ENCODE data around the gene CD74. TPM values are rescaled to one million over a fixed set of nuclear protein-coding genes. Genes with fewer than 3 reads are reported as not detected.

CD74 gene
- total RNA-seq, 1 donor from 2014 or later: 31.1 TPM

DNA sequence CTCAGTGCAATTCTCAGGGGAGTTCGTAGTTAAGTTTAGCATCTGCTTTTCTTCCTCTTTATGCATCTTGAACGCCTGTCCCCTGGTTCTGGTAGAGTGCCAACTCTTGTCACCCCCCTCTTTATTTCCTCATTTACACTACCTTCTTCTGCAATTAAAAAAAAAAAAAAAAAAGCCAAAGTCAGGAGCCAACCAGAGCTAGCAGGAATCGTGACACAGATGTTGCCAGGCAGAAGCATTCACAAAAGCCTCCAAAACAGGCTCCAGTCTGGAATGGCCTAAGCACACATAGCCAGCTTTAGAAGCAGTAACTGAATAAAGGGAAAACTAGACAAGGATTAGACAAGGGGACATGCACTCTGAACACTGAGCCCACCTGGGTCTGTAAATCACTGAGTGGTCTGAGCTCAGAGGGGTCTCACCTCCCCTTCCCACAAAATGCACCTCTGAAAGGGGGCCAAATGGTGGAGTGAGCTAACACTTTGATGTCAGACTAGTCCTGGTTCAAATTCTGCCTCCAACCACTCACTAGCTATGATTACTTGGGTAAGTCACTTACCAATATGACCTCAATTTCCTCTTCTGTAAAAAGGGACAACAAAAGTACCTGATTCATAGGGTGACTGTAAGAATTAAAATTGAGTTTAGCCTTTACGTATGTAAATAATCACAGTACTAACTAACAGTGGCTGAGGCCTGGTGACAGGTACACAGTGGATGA, 2.0 kb downstream of the CD74 start:
- DNase-seq (ENCODE audit: low spot score): peak; percentile 95

DNA sequence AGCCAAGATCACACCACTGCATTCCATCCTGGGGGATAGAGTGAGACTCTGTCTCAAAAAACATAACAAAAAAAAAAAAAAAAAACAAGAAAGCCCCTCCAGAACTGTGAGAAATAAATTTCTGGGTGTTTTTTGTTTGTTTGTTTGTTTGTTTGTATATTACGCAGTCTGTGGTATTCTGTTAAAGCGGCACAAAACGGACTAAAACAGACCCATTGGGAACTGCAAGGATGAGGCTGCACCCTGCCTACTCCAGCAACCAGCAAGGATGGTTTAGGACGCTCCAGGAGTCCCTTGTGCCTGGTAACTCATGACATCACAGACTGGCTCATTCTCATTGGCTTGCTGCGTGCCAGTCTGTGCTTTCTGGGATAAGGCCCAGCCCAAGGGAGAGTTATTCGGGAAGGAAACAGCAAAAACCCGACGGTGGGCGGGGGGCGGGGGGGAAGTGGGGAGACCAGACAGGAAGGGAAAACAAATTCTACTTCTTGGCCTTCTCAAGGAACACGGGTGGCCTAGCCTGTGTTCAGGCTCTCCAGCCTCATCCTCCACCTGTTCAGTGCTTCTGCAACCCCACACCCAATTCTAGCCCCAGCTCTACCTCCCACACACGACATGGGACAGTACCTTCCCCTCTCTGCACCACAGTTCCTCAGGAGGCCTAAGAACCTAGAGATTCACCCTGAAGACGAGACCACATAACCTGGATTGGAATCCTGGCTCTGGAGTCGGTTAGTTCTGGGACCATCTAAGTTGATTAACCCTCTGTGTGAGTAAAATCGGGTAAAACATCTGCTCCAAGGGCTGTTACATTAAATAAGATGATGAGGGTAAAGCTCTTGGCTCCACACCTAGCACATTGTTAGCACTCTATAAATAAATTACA, 2.8 kb downstream of the CD74 start:
- DNase-seq (ENCODE audit: low spot score): peak; percentile 95

DNA sequence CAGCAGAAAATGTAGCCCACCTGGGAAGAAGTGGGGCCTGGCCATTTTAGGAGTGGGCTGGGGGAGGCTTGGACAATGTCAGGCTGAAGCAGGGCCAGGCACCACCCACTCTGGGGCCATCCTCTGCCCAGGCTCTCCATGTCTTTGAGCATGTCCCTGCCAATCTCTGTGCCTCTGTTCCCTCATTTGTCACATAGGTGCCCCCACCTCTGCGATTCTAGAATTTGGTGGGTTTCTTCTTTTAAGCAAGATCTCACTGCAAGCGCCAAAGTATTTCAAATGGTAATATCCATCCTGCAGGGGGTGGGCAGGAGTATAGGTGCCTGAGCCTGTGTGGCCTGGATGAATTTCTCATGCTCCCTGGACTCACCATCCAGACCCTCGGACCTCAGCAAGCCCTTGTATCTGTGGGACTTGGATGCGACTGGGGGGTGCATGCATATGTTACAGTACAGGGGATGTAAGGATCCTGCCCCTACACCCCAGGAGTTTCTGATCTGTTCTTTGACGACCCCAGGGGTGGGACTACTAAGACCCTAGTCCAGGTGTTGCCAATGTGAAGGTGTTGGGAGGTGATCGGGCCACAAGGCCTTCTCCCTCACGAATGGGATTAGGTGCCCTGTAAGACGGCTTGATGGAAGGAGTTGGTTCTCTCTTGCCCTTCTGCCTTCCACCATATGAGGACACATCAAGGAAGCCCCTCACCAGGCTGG, 4.3 kb downstream of the CD74 start:
- DNase-seq (ENCODE audit: low spot score): no peak

DNA sequence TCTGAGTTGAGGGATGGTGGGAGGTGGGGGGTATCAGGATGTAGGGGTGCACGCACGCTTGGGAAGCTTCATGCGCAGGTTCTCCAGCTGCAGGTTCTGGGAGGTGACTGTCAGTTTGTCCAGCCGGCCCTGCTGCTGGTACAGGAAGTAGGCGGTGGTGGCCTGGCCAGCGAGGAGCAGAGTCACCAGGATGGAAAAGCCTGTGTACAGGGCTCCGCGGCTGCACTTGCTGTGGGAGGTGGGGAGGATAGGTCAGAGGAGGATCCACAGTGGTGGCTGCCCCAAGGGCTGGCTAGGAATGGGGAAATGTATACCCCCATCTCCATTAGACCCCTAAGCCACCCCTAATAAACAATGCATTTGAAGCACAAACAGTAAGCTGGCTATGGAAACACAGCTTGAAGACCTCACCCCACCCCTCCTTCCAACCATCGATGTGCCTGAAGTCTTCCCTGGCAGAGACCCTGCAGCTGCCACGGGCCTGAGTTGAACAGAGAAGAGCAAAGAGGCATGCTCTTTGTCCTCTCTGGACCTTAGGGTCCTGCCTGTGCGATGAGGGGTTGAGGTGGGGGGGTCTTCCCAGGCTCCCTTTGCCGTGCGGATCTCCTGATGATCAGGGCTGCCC, 5.5 kb downstream of the CD74 start:
- no peak for DNase-seq (ENCODE audit: low spot score)

DNA sequence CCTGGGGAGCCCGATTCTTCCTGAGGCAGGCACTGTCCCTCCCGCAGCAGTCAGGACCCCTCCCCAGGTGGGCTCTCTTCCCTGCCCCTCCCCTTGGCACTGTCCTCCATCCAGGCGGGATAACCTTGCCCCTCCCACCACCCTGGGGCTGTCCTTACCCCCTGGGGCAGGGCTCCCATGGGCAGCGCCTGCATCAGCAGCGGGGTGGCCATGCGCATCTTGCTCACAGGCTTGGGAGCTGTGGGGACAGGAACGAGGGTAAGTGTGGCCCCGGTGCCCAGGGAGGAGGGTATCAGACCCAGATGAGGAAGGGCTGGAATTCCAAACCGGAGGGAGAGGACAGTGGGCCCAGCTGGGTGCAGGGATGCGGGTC, 6.0 kb downstream of the CD74 start:
- DNase-seq (ENCODE audit: low spot score): no peak

DNA sequence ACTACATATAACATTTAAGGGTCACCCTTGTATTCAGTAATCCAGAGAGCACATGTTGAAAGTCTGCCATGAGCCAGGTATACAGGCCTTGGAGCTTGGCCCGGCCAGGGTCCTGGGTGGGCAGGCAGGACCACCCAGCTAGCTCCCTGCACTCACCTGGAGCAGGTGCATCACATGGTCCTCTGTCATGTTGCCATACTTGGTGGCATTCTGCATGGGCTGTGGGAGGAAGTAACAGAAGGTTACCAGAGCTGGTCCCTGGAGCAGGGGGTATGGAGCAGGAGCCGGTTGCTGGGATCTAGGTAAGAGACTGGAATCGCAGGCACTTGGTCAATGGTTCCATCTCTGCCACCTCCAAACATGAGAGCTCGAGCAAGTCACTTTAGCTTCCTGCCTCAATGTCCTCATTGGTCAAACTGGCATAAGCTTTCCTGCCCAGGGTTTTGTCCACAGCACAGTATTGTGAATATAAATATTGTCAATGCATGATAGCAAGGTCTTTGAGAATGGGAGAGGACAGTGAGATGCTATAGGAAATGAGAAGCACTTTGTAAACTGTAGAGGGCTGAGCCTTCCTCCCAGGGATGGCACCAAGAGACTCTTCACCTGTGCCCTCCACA, 6.5 kb downstream of the CD74 start:
- no peak for DNase-seq (ENCODE audit: low spot score)

DNA sequence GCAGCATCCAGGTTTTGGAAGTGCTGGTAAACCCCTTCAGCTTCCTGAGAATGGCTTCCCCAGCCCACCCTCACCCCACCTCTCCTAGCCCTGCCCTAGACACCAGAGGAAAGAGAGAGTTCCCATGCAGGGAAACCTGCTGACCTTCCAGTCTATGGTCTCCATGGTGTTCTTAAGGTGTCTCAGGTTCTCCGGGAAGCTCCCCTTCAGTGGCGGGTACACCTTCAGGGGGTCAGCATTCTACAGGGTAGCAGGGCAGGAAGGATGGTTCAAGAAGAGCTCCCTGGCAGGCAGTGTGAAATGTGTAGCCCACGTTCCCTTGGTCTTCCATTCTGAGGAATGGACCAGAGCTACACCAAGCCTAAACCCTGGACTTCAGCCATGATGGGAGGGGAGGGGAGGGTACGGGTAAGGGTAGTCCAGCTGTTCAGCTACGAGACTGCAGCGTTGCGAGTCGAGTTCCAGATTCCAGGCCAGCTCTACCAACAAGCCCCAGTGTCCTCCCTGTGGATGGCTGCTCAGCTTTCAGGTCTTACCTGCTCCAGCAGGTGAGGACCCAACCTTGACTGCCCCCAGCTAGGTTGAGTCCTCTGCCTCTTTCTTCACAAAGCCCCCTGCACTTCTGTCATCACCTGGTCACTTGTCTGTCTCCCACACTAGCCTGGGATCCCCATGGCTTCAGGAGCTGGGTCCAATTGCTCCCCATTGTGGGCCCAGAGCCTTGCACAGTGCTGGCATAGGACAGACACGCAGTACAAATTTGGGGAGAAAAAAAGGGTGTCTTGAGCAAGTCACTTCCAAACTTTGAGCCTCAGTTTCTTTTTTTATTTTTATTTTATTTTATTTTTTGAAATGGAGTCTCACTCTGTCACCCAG, 7.5 kb downstream of the CD74 start:
- DNase-seq (ENCODE audit: low spot score): no peak

DNA sequence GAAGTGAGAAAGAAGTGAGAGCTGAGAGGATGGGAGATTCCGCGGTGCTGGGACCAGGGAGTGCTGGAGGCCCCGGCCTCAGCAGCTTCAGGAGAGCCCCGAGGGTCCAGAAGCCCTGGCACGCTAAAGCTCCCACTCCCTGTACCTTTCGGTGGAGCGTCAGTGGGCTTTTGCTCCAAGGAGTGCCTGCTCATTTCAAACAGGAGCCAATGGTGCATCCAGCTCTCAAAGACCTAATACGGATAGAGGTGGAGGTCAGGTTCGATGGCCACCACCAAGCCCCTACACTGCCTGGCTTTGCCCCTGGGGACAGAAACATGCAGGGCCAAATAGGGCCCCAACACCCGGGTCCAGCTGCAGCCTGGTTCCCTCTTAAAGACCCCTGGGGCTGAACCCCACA, 8.2 kb downstream of the CD74 start:
- no peak for DNase-seq (ENCODE audit: low spot score)

DNA sequence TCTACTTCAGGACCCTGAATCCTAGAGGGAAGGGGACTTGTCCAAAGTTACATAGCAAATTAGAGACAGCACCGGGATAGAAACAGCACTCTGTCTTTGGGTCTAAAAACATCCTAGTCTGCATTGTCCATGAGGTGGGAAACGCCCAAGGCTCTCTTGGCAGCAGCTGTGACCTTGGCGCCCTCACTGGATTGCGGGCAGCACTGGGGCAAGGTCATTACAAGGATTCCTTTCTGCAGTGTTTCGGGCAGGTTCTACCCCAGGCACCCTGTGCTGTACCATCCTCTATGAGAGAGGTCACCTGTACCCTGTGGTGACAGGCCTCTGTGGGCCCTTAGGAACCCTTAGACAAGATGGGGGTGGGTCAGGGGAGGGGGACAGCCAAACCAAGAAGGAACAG, 8.6 kb downstream of the CD74 start:
- no peak for DNase-seq (ENCODE audit: low spot score)

DNA sequence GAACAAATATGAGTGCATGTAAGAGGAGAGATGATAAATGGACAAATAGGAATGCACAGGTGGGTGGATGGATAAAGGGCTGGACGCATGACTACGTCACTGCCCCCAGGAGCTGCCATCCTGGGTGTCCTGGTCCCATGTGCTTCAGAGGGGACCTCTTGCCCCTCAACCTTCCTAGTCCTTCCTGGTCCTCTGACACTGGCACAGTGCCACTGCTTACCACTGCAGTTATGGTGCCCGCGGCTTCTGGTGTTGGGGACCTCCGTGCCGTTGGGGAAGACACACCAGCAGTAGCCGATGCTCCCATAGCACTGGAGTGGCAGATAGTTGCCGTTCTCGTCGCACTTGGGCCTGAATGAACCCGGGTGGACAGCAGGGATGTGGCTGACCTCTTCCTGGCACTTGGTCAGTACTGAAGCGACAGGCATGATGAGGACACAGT, 9.8 kb downstream of the CD74 start:
- DNase-seq (ENCODE audit: low spot score): no peak

DNA sequence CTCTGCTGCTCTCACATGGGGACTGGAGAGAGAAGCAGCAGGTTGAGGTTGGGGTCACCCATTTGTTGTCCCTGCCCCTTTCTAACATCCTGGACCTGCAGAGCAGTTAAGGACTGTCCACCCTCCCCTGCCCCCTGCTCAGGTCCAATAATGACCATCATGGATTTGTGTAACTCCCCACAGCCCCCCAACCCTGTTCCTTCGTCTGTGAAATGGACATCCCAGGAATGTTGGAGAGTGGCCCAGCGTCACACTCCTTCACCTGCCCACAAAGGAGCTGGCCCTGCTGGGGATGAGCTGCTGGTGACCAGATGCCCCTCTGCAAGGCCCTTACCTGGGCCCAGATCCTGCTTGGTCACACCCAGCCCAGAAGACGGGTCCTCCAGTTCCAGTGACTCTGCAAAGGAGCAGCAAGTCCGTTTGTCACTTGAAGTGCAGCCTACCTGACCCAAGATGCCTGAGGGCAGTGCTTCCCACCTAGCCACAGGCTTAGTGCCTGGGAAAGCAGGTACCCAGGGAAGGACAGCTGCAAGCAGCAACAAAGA, 10.4 kb downstream of the CD74 start:
- DNase-seq (ENCODE audit: low spot score): no peak

DNA sequence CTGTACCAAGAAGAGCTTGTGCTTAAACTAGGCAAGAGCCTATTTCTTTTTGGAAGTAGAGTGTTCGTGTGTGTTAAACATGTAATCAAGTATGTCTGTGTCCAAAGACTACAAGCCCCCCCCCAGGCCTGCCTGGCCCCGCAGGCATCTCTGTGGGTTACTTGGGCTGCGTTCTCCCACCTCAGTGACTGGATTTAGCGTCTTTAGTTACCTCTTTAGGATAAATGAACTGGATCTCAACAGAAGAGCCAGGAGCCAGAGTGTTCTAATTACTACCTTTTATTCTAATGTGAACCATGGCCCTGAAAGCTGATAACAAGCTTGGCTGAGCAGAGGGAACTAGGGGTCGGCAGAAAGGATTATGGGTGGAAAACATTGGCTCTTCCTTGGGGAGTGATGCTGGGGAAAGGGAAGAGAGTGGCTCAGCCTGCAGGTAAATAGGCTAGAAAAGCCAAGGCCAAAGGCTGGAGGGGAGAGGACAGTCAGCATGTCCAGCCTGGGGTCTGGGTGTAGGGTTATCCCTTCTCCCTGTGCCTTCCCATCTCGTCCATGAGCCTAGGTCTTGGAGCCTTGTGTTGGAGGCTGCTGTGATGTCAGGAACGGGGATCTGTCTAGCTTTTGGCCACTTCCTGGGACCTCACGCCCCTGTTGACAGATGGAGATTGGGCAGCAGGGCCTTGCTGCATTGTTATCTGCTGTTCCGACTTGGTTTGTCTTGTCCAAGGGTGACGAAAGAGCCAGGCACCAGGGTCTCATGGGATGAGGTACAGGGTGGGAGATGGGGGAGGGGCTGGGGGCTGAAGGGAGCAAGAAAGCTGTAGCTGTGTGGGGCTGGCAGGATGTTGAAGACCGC, 11.1 kb downstream of the CD74 start:
- no peak for DNase-seq (ENCODE audit: low spot score)

DNA sequence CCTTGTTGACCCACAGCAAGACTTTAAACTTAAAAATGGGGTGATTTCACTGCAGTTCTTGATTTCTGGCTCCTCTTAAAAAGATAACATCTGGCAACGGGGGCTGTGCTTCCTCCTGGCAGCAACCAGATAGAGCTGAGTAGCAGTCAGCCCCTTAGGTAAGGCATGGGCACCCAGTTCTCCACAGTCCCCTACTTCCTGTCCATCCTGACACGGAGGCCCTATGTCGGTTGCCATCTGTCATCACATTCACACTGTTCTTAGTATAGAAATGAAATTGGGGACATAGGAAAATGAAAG, 11.7 kb downstream of the CD74 start:
- DNase-seq (ENCODE audit: low spot score): no peak

DNA sequence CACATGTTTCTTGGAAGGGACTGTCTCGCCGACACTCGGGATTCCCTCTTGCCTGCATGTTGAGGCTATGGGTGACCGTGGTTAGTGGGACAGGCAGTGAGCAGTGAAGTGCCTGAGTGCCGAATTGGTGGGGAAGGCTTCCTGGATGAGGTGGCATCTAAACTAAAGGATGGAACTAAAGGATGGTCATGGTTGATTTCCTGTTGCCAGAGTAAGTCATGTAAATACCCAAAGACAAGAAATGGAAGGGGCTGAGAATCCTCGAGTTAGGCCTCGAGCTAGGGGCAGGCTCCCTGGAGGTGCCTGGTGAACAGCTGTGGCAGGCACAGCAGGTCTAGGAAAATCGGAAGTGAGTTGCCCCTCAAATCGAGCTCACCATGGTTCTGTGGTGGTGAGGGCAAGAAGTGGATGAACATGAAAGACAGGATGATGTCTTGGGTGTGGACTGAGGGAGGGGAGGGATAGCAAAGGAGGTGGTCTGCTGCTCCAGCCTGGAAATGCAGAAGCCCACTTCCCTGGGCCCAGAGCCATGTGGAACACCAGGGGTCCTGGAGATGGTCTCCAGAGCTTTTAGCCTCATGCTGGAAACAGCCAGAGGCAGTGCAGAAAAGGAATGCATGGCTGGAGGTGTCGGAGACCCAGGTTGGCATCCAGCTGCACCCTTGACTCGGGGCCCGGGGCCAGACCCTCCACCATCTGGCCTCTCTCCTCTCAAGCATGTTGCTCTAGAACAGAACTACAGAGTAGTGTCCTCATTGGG, 12.2 kb downstream of the CD74 start:
- DNase-seq (ENCODE audit: low spot score): no peak

DNA sequence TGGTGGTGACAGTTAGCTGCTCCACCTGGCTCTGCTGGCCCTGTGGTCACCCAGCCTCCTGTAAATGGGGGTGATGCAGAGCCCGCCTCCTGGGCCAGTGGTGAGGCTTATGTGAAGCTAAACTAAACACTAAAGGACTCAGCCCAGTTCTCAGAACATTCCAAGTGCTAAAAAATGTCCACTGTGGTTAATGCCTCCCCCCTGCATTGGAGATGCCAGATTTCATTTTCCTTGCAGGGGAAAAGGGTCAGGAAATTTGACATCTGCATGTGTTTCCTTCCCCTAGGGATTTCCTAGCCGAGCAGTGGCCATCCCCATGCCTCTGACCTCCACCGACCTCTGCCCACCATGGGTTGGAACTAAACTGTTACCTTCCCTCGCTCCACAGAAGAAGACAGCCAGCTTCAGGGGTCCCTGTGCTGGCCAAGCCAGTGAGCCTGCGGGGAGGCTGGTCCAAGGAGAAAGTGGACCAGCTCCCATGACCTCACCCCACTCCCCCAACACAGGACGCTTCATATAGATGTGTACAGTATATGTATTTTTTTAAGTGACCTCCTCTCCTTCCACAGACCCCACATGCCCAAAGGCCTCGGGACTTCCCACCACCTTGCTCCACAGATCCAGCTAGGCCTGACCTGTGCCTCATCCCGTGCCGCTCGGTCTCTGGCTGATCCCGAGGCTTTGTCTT, 13.0 kb downstream of the CD74 start:
- no peak for DNase-seq (ENCODE audit: low spot score)

DNA sequence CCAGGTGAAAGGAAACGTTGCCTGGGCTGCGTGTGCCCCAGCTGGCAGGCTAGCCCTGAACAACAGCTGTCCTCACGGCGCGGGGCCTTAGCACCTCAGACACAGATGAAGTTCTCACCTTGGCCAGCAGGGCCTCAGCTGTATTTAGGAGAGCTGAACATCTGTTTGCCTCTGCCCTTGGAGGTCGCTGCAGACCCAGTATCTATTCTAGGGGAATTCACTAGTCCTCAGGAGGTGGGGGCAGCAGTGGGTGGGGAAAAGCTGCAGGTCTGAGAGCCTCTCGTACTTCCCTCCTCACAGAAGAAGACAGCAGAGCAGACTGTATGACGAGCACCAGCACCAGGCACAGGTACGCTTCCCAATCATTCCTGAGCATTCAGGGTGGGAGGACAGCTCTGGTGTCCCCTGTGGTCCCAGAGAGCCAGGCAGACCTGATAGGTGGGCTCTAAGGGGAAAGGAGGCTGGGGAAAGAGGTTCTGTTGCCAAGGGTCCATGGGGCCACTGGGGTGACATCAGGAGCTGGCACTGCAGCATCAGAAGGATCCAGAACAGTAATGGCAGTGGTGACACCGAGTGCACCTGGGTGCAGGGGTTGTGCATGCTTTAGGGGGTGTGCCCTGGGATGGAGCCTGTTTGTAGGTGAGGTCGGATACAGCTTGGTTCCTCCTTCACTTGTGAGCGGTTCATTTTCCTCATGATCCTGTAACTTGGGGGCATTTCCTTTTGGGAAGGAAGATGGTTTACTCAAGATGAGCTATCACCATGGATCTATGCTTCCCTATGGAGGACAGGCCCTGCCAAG, 13.8 kb downstream of the CD74 start:
- no peak for DNase-seq (ENCODE audit: low spot score)

Measured in umbilical cord (tissue), 2 donors.